OCI-LY1 (cell line): ENCODE results near the gene TMEM35B.

Source experiments
- EZH2 ChIP-seq: fragments of 200-600 bp; sonication (generic), shearing (Covaris generic); IDR thresholded peaks from 2 replicates; pipeline ENCODE4 v1.8.0; 2017; ENCODE audit warnings: borderline replicate concordance, mixed run types, mild to moderate bottlenecking, antibody characterized with exemption, low read length, moderate library complexity, mixed read lengths
- TF ChIP-seq, protein P1 (sequence below): fragments of 200-600 bp; sonication (generic), shearing (Covaris generic); IDR thresholded peaks from 2 replicates; pipeline ENCODE4 v1.5.1; 2017; ENCODE audit warnings: mild to moderate bottlenecking, antibody characterized with exemption, low read length, moderate library complexity, mixed read lengths

DNA sequence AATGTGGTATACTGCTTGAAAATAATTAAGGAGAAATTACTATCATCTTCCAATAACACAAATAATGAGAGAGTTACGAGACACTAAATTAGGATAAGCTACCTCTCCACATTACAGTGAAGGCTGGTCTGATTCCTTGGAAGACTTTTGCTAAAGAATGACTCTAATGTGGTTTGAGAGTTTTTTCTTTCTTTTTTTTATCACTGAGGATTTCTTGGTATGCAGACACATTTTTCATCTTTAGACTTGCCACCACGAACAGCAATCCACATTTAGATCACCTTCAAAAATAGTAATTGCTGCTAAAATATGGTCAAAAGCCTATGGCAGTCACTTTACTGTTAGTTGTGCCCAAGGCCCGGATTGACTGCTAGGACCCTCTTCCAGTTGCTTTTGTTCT is 16.6 kb upstream of the TMEM35B start:
- TF ChIP-seq, protein P1, sequence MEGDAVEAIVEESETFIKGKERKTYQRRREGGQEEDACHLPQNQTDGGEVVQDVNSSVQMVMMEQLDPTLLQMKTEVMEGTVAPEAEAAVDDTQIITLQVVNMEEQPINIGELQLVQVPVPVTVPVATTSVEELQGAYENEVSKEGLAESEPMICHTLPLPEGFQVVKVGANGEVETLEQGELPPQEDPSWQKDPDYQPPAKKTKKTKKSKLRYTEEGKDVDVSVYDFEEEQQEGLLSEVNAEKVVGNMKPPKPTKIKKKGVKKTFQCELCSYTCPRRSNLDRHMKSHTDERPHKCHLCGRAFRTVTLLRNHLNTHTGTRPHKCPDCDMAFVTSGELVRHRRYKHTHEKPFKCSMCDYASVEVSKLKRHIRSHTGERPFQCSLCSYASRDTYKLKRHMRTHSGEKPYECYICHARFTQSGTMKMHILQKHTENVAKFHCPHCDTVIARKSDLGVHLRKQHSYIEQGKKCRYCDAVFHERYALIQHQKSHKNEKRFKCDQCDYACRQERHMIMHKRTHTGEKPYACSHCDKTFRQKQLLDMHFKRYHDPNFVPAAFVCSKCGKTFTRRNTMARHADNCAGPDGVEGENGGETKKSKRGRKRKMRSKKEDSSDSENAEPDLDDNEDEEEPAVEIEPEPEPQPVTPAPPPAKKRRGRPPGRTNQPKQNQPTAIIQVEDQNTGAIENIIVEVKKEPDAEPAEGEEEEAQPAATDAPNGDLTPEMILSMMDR, result no peak
- TF ChIP-seq EZH2, result no peak
